ENCODE results near the gene NEDD4L.

The NEDD4L gene

GRCh38 chr18:58196881-58197872 is 153.2 kb downstream of the NEDD4L start:
- Histone ChIP-seq H3K36me3 (ENCODE audit: control insufficient read depth in 1 of 2, insufficient read depth in 2 of 2, low read length in 2 of 2) (no peaks in the 10 kb centered on the region), H3K27me3 (ENCODE audit: control insufficient read depth in 1 of 2, insufficient read depth in 2 of 2, low read length in 2 of 2) (no peaks in the 10 kb centered on the region), H3K27ac (ENCODE audit: low read depth, low read length) (peak overlapping the region; percentile 59), H3K9ac (ENCODE audit: low read depth in 1 of 2, low read length in 2 of 2) (peak overlapping the region in 1 of 2 donors; percentile 5), H3K4me1 (ENCODE audit: control insufficient read depth in 1 of 2, insufficient read depth in 2 of 2, low read length in 2 of 2) (peaks cover 31 to 44% of the 10 kb centered on the region in 2 donors), H3K9me3 (ENCODE audit: control insufficient read depth in 1 of 2, low read length in 2 of 2) (no peaks in the 10 kb centered on the region), H3K4me3 (ENCODE audit: low read depth in 1 of 2, low read length in 2 of 2) (peak overlapping the region; percentile 4 to 23)

- Histone ChIP-seq H3K4me3 (ENCODE audit: low read depth in 1 of 2, low read length in 2 of 2) (no peak overlapping the region), H3K9ac (ENCODE audit: low read depth in 1 of 2, low read length in 2 of 2) (no peak overlapping the region), H3K27me3 (ENCODE audit: control insufficient read depth in 1 of 2, insufficient read depth in 2 of 2, low read length in 2 of 2) (no peaks in the 10 kb centered on the region), H3K9me3 (ENCODE audit: control insufficient read depth in 1 of 2, low read length in 2 of 2) (no peaks in the 10 kb centered on the region), H3K4me1 (ENCODE audit: control insufficient read depth in 1 of 2, insufficient read depth in 2 of 2, low read length in 2 of 2) (peaks cover 23 to 29% of the 10 kb centered on the region in 2 donors), H3K36me3 (ENCODE audit: control insufficient read depth in 1 of 2, insufficient read depth in 2 of 2, low read length in 2 of 2) (no peaks in the 10 kb centered on the region), H3K27ac (ENCODE audit: low read depth, low read length) (no peak overlapping the region)
These were observed 157.2 kb downstream of the NEDD4L start for GRCh38 chr18:58201268-58201667.

- no peak overlapping the region for H3K27ac ChIP-seq (ENCODE audit: low read depth, low read length)
- peaks cover 19 to 23% of the 10 kb centered on the region in 2 donors for H3K4me1 ChIP-seq (ENCODE audit: control insufficient read depth in 1 of 2, insufficient read depth in 2 of 2, low read length in 2 of 2)
These were observed 158.0 kb downstream of the NEDD4L start for GRCh38 chr18:58201733-58202730.

GRCh38 chr18:58204776-58205442 is 160.9 kb downstream of the NEDD4L start:
- Histone ChIP-seq H3K9me3 (ENCODE audit: control insufficient read depth in 1 of 2, low read length in 2 of 2) (no peaks in the 10 kb centered on the region), H3K9ac (ENCODE audit: low read depth in 1 of 2, low read length in 2 of 2) (no peak overlapping the region), H3K4me3 (ENCODE audit: low read depth in 1 of 2, low read length in 2 of 2) (no peak overlapping the region), H3K4me1 (ENCODE audit: control insufficient read depth in 1 of 2, insufficient read depth in 2 of 2, low read length in 2 of 2) (peaks cover 13 to 21% of the 10 kb centered on the region in 2 donors), H3K27ac (ENCODE audit: low read depth, low read length) (no peak overlapping the region), H3K27me3 (ENCODE audit: control insufficient read depth in 1 of 2, insufficient read depth in 2 of 2, low read length in 2 of 2) (no peaks in the 10 kb centered on the region), H3K36me3 (ENCODE audit: control insufficient read depth in 1 of 2, insufficient read depth in 2 of 2, low read length in 2 of 2) (no peaks in the 10 kb centered on the region)

More at GRCh38 chr18:58201733-58202730, 158.0 kb downstream of the NEDD4L start:
- Histone ChIP-seq H3K36me3 (ENCODE audit: control insufficient read depth in 1 of 2, insufficient read depth in 2 of 2, low read length in 2 of 2) (no peaks in the 10 kb centered on the region), H3K4me3 (ENCODE audit: low read depth in 1 of 2, low read length in 2 of 2) (no peak overlapping the region), H3K9me3 (ENCODE audit: control insufficient read depth in 1 of 2, low read length in 2 of 2) (no peaks in the 10 kb centered on the region), H3K9ac (ENCODE audit: low read depth in 1 of 2, low read length in 2 of 2) (no peak overlapping the region), H3K27me3 (ENCODE audit: control insufficient read depth in 1 of 2, insufficient read depth in 2 of 2, low read length in 2 of 2) (no peaks in the 10 kb centered on the region)

GRCh38 chr18:58205443-58206160 is 161.6 kb downstream of the NEDD4L start:
- H3K4me1 ChIP-seq (ENCODE audit: control insufficient read depth in 1 of 2, insufficient read depth in 2 of 2, low read length in 2 of 2), result peaks cover 13 to 21% of the 10 kb centered on the region in 2 donors

GRCh38 chr18:58207520-58208152 is 163.6 kb downstream of the NEDD4L start:
- Histone ChIP-seq H3K4me1 (ENCODE audit: control insufficient read depth in 1 of 2, insufficient read depth in 2 of 2, low read length in 2 of 2) (peaks cover 4 to 14% of the 10 kb centered on the region in 2 donors), H3K27ac (ENCODE audit: low read depth, low read length) (no peak overlapping the region), H3K36me3 (ENCODE audit: control insufficient read depth in 1 of 2, insufficient read depth in 2 of 2, low read length in 2 of 2) (no peaks in the 10 kb centered on the region)

More at GRCh38 chr18:58205443-58206160, 161.6 kb downstream of the NEDD4L start:
- Histone ChIP-seq H3K9me3 (ENCODE audit: control insufficient read depth in 1 of 2, low read length in 2 of 2) (no peaks in the 10 kb centered on the region), H3K27me3 (ENCODE audit: control insufficient read depth in 1 of 2, insufficient read depth in 2 of 2, low read length in 2 of 2) (no peaks in the 10 kb centered on the region), H3K36me3 (ENCODE audit: control insufficient read depth in 1 of 2, insufficient read depth in 2 of 2, low read length in 2 of 2) (no peaks in the 10 kb centered on the region), H3K27ac (ENCODE audit: low read depth, low read length) (no peak overlapping the region), H3K4me3 (ENCODE audit: low read depth in 1 of 2, low read length in 2 of 2) (no peak overlapping the region), H3K9ac (ENCODE audit: low read depth in 1 of 2, low read length in 2 of 2) (no peak overlapping the region)

GRCh38 chr18:58208207-58208932 is 164.3 kb downstream of the NEDD4L start:
- Histone ChIP-seq H3K9ac (ENCODE audit: low read depth in 1 of 2, low read length in 2 of 2) (no peak overlapping the region), H3K27ac (ENCODE audit: low read depth, low read length) (peak overlapping the region; percentile 51)

More at GRCh38 chr18:58207520-58208152, 163.6 kb downstream of the NEDD4L start:
- H3K9ac ChIP-seq (ENCODE audit: low read depth in 1 of 2, low read length in 2 of 2), result no peak overlapping the region
- H3K4me3 ChIP-seq (ENCODE audit: low read depth in 1 of 2, low read length in 2 of 2), result no peak overlapping the region
- no peaks in the 10 kb centered on the region for H3K9me3 ChIP-seq (ENCODE audit: control insufficient read depth in 1 of 2, low read length in 2 of 2)
- no peaks in the 10 kb centered on the region for H3K27me3 ChIP-seq (ENCODE audit: control insufficient read depth in 1 of 2, insufficient read depth in 2 of 2, low read length in 2 of 2)

GRCh38 chr18:58209326-58209725 is 165.3 kb downstream of the NEDD4L start:
- H3K4me3 ChIP-seq (ENCODE audit: low read depth in 1 of 2, low read length in 2 of 2), result no peak overlapping the region
- H3K4me1 ChIP-seq (ENCODE audit: control insufficient read depth in 1 of 2, insufficient read depth in 2 of 2, low read length in 2 of 2), result peaks cover 0 to 15% of the 10 kb centered on the region in 2 donors
- H3K9ac ChIP-seq (ENCODE audit: low read depth in 1 of 2, low read length in 2 of 2), result no peak overlapping the region
- H3K27me3 ChIP-seq (ENCODE audit: control insufficient read depth in 1 of 2, insufficient read depth in 2 of 2, low read length in 2 of 2), result no peaks in the 10 kb centered on the region
- H3K27ac ChIP-seq (ENCODE audit: low read depth, low read length), result no peak overlapping the region
- no peaks in the 10 kb centered on the region for H3K9me3 ChIP-seq (ENCODE audit: control insufficient read depth in 1 of 2, low read length in 2 of 2)
- H3K36me3 ChIP-seq (ENCODE audit: control insufficient read depth in 1 of 2, insufficient read depth in 2 of 2, low read length in 2 of 2), result no peaks in the 10 kb centered on the region

More at GRCh38 chr18:58208207-58208932, 164.3 kb downstream of the NEDD4L start:
- Histone ChIP-seq H3K9me3 (ENCODE audit: control insufficient read depth in 1 of 2, low read length in 2 of 2) (no peaks in the 10 kb centered on the region), H3K4me3 (ENCODE audit: low read depth in 1 of 2, low read length in 2 of 2) (no peak overlapping the region), H3K27me3 (ENCODE audit: control insufficient read depth in 1 of 2, insufficient read depth in 2 of 2, low read length in 2 of 2) (no peaks in the 10 kb centered on the region), H3K36me3 (ENCODE audit: control insufficient read depth in 1 of 2, insufficient read depth in 2 of 2, low read length in 2 of 2) (no peaks in the 10 kb centered on the region), H3K4me1 (ENCODE audit: control insufficient read depth in 1 of 2, insufficient read depth in 2 of 2, low read length in 2 of 2) (peaks cover 0 to 12% of the 10 kb centered on the region in 2 donors)

Data from duodenal mucosa (tissue), 2 donors.